PFSK-1 (cell line): ENCODE results near the gene CREB3L1.
A peak's percentile ranks its signal among the peaks of the same experiment; 100 is the strongest.

Experiments
- FOXP2 ChIP-seq: optimal IDR thresholded peaks from 2 replicates; pipeline ENCODE3; 2011; ENCODE audit warnings: borderline replicate concordance, control low read depth, inconsistent platforms; ENCODE audit not compliant: insufficient read depth; ENCODE audit errors: extremely low read length, extremely low read depth
- POLR2AphosphoS5 ChIP-seq: IDR thresholded peaks from 2 replicates; pipeline ENCODE4 v1.6.1; 2012; ENCODE audit warnings: low read depth, mild to moderate bottlenecking, control low read depth, low read length, moderate library complexity
- REST ChIP-seq, 2 experiments: IDR thresholded peaks; 2 replicates each; pipeline versions ENCODE4 v1.6.1 to v1.8.0; 2011 to 2012; ENCODE audit warnings: low read depth in 2 of 2, low read length in 2 of 2, control low read depth in 1 of 2, inconsistent platforms in 1 of 2, mild to moderate bottlenecking in 1 of 2, moderate library complexity in 1 of 2; ENCODE audit not compliant: insufficient read depth in 1 of 2
- SIN3A ChIP-seq: IDR thresholded peaks from 2 replicates; pipeline ENCODE4 v1.6.1; 2012; ENCODE audit warnings: mild to moderate bottlenecking, low read length, moderate library complexity, borderline replicate concordance; ENCODE audit not compliant: insufficient read depth
- TAF1 ChIP-seq: IDR thresholded peaks from 2 replicates; pipeline ENCODE4 v1.6.1; 2012; ENCODE audit warnings: low read length, control low read depth, borderline replicate concordance; ENCODE audit not compliant: insufficient read depth

The CREB3L1 gene

DNA sequence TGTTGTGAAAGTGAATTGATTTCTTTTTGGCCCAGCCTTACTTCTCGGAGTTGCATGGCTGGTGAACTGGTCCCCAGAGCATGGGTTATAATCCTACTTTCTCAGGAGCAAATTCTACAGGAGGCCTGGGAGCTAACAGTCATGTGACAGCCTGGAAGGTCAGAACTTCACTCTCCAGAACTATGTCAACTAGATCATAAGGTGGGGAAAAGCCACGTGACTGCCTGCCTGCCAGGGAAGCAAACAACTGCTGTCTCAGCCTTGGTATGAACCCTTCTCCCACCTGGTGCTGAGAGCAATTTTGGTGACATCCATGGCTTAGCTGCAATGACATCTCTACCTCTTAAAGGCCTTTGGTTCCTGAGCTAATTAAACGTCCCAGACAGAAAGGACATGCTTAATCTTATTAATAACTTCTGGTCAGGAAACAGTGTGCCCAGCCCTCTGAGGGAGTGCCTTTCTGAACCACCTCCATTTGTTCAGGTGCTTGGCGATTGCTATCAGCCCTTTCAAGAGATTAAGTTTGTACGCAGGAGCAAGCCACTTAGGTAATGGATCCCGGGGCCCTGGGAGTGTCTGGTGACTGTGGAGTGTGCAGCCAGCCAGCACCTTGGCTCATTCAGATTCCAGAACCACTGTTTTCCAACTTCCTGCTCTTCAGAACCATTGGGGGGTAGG, 1.4 kb upstream of the CREB3L1 start:
- TF ChIP-seq FOXP2: no peak
- TF ChIP-seq REST (IDR thresholded peaks at IDR 0.05; ENCODE audit: insufficient read depth in 1 of 2, low read depth in 2 of 2, low read length in 2 of 2): no peak
- TF ChIP-seq SIN3A: no peak
- TF ChIP-seq TAF1: no peak

- no peak for TF ChIP-seq FOXP2
- TF ChIP-seq POLR2AphosphoS5: no peak
- no peak; the same call in 1 of the 2 replicates for TF ChIP-seq SIN3A
- TF ChIP-seq REST (IDR thresholded peaks at IDR 0.05; ENCODE audit: insufficient read depth in 1 of 2, low read depth in 2 of 2, low read length in 2 of 2): no peak
- TF ChIP-seq TAF1: no peak
Measured at GRCh38 chr11:46277313-46277621, 195 bp upstream of the CREB3L1 start.

DNA sequence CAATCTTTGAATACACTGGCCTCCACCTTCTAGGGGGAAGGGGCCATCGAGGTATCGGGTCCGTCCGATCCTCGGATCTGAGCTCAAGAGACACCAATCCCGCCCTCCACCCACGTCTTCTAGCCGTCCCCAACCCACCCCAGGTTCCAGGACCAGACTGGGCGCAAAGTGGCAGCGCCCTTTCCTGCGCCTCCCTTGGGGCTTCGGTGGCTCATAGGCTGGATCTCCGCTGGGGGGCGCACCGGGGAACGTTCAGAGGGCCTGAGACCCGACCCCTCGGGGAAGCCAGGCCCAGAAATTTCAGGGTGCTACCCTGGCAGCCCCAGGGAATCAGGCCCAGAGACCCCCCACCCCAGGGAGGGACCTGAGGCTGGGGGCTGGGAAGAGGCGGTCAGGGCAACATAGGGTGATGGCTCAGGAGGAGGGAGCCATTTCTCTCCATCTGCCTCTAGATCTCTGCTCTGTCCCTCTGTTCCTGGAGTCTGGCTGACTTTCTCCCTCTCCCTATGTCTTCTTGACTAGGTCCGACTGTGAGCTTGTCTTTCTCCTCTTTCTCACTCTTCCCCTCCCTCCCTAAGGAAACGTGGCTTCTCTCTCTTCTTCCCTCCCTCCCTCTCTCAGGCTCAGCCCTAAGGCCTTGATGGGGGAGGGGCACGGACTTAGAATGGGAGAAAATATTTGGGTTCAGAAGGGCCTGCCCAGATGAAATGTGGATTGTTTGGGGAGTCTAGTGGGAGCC, 1.1 kb downstream of the CREB3L1 start:
- TF ChIP-seq REST (IDR thresholded peaks at IDR 0.05; ENCODE audit: insufficient read depth in 1 of 2, low read depth in 2 of 2, low read length in 2 of 2): no peak
- TF ChIP-seq FOXP2: no peak
- TF ChIP-seq SIN3A: 0 out of 2 replicates have a peak, but pooled peaks have one; percentile 8
- peak; percentile 24; the same call in 1 of the 2 replicates for TF ChIP-seq POLR2AphosphoS5
- TF ChIP-seq TAF1: peak; percentile 45; the same call in 1 of the 2 replicates

DNA sequence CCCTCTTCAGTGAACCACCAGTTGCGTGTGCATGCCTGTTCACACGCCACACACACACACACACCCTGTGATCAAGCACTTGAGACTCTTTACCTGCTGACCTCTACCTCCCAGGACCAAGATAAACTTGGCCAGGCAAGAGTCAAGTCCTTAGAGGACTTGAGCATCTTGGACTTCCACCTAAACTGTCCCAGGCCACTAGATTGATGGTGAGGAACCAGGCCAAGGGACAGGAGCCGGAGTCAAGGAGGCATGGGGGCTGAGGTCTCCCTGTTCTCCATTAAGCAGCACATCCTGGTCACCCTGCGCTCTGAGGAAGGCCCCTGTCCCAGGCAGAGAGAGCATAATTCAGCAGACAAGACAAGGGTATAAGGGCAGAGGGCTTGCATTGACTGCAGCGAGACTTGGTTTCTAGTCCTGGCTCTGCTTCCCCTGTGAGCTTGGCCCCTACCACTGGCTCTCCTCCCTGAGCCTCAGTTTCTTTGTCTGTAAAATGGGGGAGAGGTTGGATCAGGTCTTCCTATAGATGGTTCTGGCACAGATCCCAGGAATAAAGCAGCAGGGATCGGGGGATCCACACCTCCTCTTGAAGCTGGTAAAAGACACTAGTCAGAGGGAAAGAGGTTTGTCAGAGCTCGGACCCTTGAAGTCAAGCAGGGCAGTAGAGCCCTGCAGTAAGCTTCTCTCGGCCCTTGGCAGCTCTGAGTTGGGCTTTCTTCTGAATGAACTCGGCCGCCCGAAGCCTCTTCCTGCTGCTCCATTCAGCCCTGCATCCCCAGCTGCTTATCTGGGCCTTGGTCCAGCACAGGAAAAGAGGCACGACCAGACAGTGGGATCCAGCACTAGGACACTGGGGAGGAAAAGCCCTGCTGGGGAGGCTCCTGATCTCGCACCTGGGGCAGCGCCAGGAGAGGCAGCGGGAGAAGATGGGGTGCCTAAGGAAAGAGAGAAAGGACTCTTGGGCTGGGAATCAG, 2.0 kb downstream of the CREB3L1 start:
- TF ChIP-seq TAF1 (0 out of 2 replicates have a peak, but pooled peaks have one; percentile 1), REST (IDR thresholded peaks at IDR 0.05; ENCODE audit: insufficient read depth in 1 of 2, low read depth in 2 of 2, low read length in 2 of 2) (0 out of 4 replicates have a peak, but pooled peaks of 1 of the 2 experiments have one; percentile 24), POLR2AphosphoS5 (peak; percentile 77), SIN3A (peak; percentile 80; the same call in 1 of the 2 replicates), FOXP2 (no peak)
